GM12874 (cell line): ENCODE results near the gene FGD5.

Experiments used
- CTCF ChIP-seq: IDR thresholded peaks from 2 replicates; pipeline ENCODE4 v1.5.1; 2011; ENCODE audit warnings: low read depth, mild to moderate bottlenecking, control low read depth, low read length, moderate library complexity; ENCODE audit not compliant: insufficient read depth

The FGD5 gene

GRCh38 chr3:14810070-14810791 is 8.5 kb upstream of the FGD5 start:
- TF ChIP-seq CTCF = no peak

GRCh38 chr3:14810801-14811661 is 7.7 kb upstream of the FGD5 start:
- TF ChIP-seq CTCF = no peak

GRCh38 chr3:14811684-14812083 is 7.1 kb upstream of the FGD5 start:
- TF ChIP-seq CTCF = no peak

- TF ChIP-seq CTCF = no peak
These were observed 6.5 kb upstream of the FGD5 start for GRCh38 chr3:14812196-14812790.

GRCh38 chr3:14814411-14814871 is 4.3 kb upstream of the FGD5 start:
- no peak for TF ChIP-seq CTCF

- TF ChIP-seq CTCF = no peak
These were observed 2.4 kb upstream of the FGD5 start for GRCh38 chr3:14816359-14816758.

- no peak for TF ChIP-seq CTCF
These were observed 909 bp downstream of the FGD5 start for GRCh38 chr3:14819671-14820070.
